ENCODE data around the gene PET100.

The PET100 gene

GRCh38 chr19:7661744-7662538, 32.3 kb downstream of the PET100 start:
- in situ Hi-C loops (cut with HindIII; ENCODE audit: low sequenced_read_pairs) = no loop called here

DNA sequence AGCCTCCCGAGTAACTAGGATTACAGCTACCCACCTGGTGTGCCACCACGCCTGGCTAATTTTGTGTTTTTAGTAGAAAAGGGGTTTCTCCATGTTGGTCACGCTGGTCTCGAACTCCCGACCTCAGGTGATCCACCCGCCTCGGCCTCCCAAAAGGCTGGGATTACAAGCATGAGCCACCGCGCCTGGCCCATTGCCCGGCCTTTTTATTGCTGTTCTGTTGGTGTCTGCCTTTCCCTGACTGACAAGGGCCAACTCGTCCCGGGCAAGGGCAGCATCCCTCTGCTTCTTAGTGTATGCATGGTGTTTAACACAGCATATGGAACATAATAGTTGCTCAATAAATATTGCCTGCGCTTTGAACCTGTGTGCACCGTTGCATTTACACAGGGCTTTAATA, 33.1 kb downstream of the PET100 start:
- TF ChIP-seq, protein P1, sequence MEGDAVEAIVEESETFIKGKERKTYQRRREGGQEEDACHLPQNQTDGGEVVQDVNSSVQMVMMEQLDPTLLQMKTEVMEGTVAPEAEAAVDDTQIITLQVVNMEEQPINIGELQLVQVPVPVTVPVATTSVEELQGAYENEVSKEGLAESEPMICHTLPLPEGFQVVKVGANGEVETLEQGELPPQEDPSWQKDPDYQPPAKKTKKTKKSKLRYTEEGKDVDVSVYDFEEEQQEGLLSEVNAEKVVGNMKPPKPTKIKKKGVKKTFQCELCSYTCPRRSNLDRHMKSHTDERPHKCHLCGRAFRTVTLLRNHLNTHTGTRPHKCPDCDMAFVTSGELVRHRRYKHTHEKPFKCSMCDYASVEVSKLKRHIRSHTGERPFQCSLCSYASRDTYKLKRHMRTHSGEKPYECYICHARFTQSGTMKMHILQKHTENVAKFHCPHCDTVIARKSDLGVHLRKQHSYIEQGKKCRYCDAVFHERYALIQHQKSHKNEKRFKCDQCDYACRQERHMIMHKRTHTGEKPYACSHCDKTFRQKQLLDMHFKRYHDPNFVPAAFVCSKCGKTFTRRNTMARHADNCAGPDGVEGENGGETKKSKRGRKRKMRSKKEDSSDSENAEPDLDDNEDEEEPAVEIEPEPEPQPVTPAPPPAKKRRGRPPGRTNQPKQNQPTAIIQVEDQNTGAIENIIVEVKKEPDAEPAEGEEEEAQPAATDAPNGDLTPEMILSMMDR (IDR thresholded peaks at IDR 0.05; ENCODE audit: low read depth, low read length, missing control alignments) = no peak
- DNase-seq (ENCODE audit: low read depth) = no peak
- H3K4me3 ChIP-seq (ENCODE audit: low read depth, low read length) = no peak overlapping the region
- in situ Hi-C loops (cut with HindIII; ENCODE audit: low sequenced_read_pairs) = no loop called here

More at GRCh38 chr19:7661744-7662538, 32.3 kb downstream of the PET100 start:
- no peak for DNase-seq (ENCODE audit: low read depth)
- no peak overlapping the region for H3K4me3 ChIP-seq (ENCODE audit: low read depth, low read length)
- TF ChIP-seq, protein P1 (IDR thresholded peaks at IDR 0.05; ENCODE audit: low read depth, low read length, missing control alignments) = no peak

- in situ Hi-C loops (cut with HindIII; ENCODE audit: low sequenced_read_pairs) = no loop called here
- no peak overlapping the region for H3K4me3 ChIP-seq (ENCODE audit: low read depth, low read length)
- TF ChIP-seq, protein P1 (IDR thresholded peaks at IDR 0.05; ENCODE audit: low read depth, low read length, missing control alignments) = no peak
- no peak for DNase-seq (ENCODE audit: low read depth)
Measured at GRCh38 chr19:7663706-7664105, 34.1 kb downstream of the PET100 start.

DNA sequence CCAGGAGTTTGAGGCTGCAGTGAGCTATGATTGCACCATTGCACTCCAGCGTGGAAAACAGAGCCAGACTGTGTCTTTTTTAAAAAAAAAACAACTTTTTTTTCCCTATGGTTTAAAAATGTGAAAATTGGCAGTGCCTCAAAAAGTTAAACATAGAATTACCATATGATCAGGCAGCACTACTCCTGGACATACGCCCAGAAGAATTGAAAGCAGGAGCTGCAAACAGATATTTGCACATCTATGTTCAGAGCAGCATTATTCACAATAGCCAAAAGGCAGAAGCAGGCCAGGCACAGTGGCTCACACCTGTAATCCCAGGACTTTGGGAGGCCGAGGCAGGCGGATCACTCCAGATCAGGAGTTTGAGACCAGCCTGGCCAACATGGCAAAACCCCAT, 35.5 kb downstream of the PET100 start:
- no peak for DNase-seq (ENCODE audit: low read depth)
- no peak overlapping the region for H3K4me3 ChIP-seq (ENCODE audit: low read depth, low read length)
- TF ChIP-seq, protein P1 (IDR thresholded peaks at IDR 0.05; ENCODE audit: low read depth, low read length, missing control alignments) = no peak
- in situ Hi-C loops (cut with HindIII; ENCODE audit: low sequenced_read_pairs) = no loop called here

DNA sequence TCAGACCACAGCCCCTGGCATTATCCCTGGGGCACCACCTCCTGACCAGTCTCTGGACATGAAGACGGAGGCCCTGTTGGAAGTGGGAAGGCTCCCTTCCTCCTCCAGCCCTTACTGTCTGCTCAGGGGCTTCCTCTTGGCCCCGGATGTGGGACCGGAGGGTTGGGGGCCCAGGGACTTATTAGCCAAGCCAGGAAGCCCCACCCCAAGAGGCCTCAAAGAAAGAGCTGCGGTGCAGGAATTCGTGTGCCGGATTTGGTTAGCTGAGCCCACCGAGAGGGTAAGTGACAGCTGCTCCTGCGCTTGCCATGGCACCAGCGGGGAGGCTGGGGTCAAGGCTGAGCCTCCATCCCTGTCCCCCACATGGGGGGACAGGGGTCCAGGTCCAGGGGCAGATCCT, 39.2 kb downstream of the PET100 start, which contains the start of gene RETN:
Gene RETN, plus strand, starts transcription at position 208 of the 400 bp plus-strand sequence. CDS start 278 bp downstream, outside the sequence.
- TF ChIP-seq, protein P1 (IDR thresholded peaks at IDR 0.05; ENCODE audit: low read depth, low read length, missing control alignments) = no peak
- no peak for DNase-seq (ENCODE audit: low read depth)
- no peak within 1 kb of the TSS for H3K4me3 ChIP-seq (ENCODE audit: low read depth, low read length)
- in situ Hi-C loops (cut with HindIII; ENCODE audit: low sequenced_read_pairs) = no loop called here

DNA sequence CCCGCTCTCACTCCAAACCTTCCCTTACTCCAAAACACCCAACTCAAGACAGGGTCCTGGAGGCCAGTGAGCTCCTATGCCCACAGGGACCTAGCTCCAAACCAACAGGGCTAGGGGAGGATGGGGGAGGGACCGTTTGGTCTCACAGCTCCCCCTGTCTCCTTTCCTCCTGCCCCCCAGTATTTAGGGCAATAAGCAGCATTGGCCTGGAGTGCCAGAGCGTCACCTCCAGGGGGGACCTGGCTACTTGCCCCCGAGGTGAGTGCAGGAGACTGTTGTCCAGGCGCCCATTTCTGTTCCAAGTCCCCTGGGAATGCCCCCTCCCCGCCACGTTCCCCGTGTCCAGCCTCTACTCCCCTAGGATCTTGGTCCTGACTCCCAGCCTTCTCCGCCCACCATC, 40.0 kb downstream of the PET100 start:
- in situ Hi-C loops (cut with HindIII; ENCODE audit: low sequenced_read_pairs) = no loop called here
- TF ChIP-seq, protein P1 (IDR thresholded peaks at IDR 0.05; ENCODE audit: low read depth, low read length, missing control alignments) = no peak
- no peak overlapping the region for H3K4me3 ChIP-seq (ENCODE audit: low read depth, low read length)
- DNase-seq (ENCODE audit: low read depth) = no peak
